Subcutaneous abdominal adipose tissue (tissue), 5 donors: Measurements from ENCODE around the gene GABARAPL2.

ENCODE experiments used
- H3K27ac ChIP-seq: one replicate; pipeline ENCODE4 v1.7.0; 2013; ENCODE audit warnings: low read depth, mild to moderate bottlenecking, inconsistent platforms, low read length, moderate library complexity
- H3K27me3 ChIP-seq, 5 donors: one replicate each; pipeline ENCODE4 v1.7.0; 2013; ENCODE audit warnings: low read length in 5 of 5, inconsistent platforms in 1 of 5; ENCODE audit not compliant: control insufficient read depth in 5 of 5, insufficient read depth in 4 of 5
- H3K36me3 ChIP-seq, 5 donors: one replicate each; pipeline ENCODE4 v1.7.0; 2013; ENCODE audit warnings: low read length in 5 of 5; ENCODE audit not compliant: control insufficient read depth in 5 of 5, insufficient read depth in 5 of 5
- H3K4me1 ChIP-seq, 5 donors: one replicate each; pipeline ENCODE4 v1.7.0; 2013; ENCODE audit warnings: low read length in 5 of 5, mild to moderate bottlenecking in 3 of 5, moderate library complexity in 1 of 5; ENCODE audit not compliant: control insufficient read depth in 5 of 5, insufficient read depth in 5 of 5
- H3K4me3 ChIP-seq, 5 donors: one replicate each; pipeline ENCODE4 v1.7.0; 2013; ENCODE audit warnings: low read length in 5 of 5, low read depth in 1 of 5
- H3K9ac ChIP-seq, 5 donors: one replicate each; pipeline ENCODE4 v1.7.0; 2013; ENCODE audit warnings: low read length in 5 of 5, mild to moderate bottlenecking in 4 of 5, moderate library complexity in 3 of 5
- H3K9me3 ChIP-seq, 5 donors: one replicate each; pipeline ENCODE4 v1.7.0; 2013; ENCODE audit warnings: low read length in 5 of 5; ENCODE audit not compliant: control insufficient read depth in 5 of 5
- donor health status: healthy.
- donor health status: healthy.
- donor health status: healthy.
- donor health status: healthy.
- donor health status: healthy.

GABARAPL2 gene

GRCh38 chr16:75570396-75571065 lies 4.4 kb downstream of the GABARAPL2 start:
- H3K4me3 ChIP-seq = no peak overlapping the region
- H3K36me3 ChIP-seq = peaks cover 10 to 72% (median 62%) of the 10 kb centered on the region in 5 donors
- H3K27ac ChIP-seq = no peak overlapping the region
- no peaks in the 10 kb centered on the region for H3K9me3 ChIP-seq
- H3K4me1 ChIP-seq = peaks cover 0 to 49% (median 39%) of the 10 kb centered on the region in 5 donors
- no peaks in the 10 kb centered on the region for H3K27me3 ChIP-seq
- H3K9ac ChIP-seq = no peak overlapping the region

GRCh38 chr16:75572864-75573542 lies 6.8 kb downstream of the GABARAPL2 start:
- Histone ChIP-seq H3K36me3 (peaks cover 19 to 92% (median 86%) of the 10 kb centered on the region in 5 donors), H3K4me3 (no peak overlapping the region), H3K27me3 (no peaks in the 10 kb centered on the region), H3K27ac (no peak overlapping the region), H3K4me1 (peaks cover 0 to 30% (median 19%) of the 10 kb centered on the region in 5 donors), H3K9ac (no peak overlapping the region), H3K9me3 (no peaks in the 10 kb centered on the region)

GRCh38 chr16:75573955-75574354 lies 7.8 kb downstream of the GABARAPL2 start:
- no peak overlapping the region for H3K9ac ChIP-seq
- peaks cover 26 to 92% (median 86%) of the 10 kb centered on the region in 5 donors for H3K36me3 ChIP-seq
- H3K27me3 ChIP-seq = no peaks in the 10 kb centered on the region
- no peaks in the 10 kb centered on the region for H3K9me3 ChIP-seq
- no peak overlapping the region for H3K27ac ChIP-seq
- H3K4me1 ChIP-seq = peaks cover 0 to 24% (median 14%) of the 10 kb centered on the region in 5 donors
- H3K4me3 ChIP-seq = no peak overlapping the region

- Histone ChIP-seq H3K27ac (no peak overlapping the region), H3K9me3 (no peaks in the 10 kb centered on the region), H3K4me3 (no peak overlapping the region), H3K9ac (no peak overlapping the region), H3K27me3 (no peaks in the 10 kb centered on the region), H3K36me3 (peaks cover 28 to 85% (median 77%) of the 10 kb centered on the region in 5 donors), H3K4me1 (peaks cover 0 to 16% (median under 1%) of the 10 kb centered on the region in 5 donors)
Measured at GRCh38 chr16:75575958-75576357, 9.8 kb downstream of the GABARAPL2 start.

- Histone ChIP-seq H3K36me3 (peaks cover 25 to 81% (median 72%) of the 10 kb centered on the region in 5 donors), H3K4me1 (peaks cover 0 to 12% (median 0%) of the 10 kb centered on the region in 5 donors), H3K4me3 (no peak overlapping the region), H3K27ac (no peak overlapping the region), H3K9ac (no peak overlapping the region), H3K27me3 (no peaks in the 10 kb centered on the region), H3K9me3 (no peaks in the 10 kb centered on the region)
Measured at GRCh38 chr16:75576384-75576811, 10.2 kb downstream of the GABARAPL2 start.

GRCh38 chr16:75578212-75578611 lies 12.0 kb downstream of the GABARAPL2 start:
- Histone ChIP-seq H3K27me3 (no peaks in the 10 kb centered on the region), H3K9ac (no peak overlapping the region), H3K4me3 (no peak overlapping the region), H3K9me3 (no peaks in the 10 kb centered on the region), H3K36me3 (peaks cover 25 to 66% (median 58%) of the 10 kb centered on the region in 5 donors), H3K27ac (no peak overlapping the region), H3K4me1 (no peaks in the 10 kb centered on the region)

GRCh38 chr16:75578725-75579124 lies 12.5 kb downstream of the GABARAPL2 start:
- H3K4me3 ChIP-seq = no peak overlapping the region
- no peak overlapping the region for H3K27ac ChIP-seq
- no peaks in the 10 kb centered on the region for H3K27me3 ChIP-seq
- H3K9ac ChIP-seq = no peak overlapping the region
- H3K4me1 ChIP-seq = no peaks in the 10 kb centered on the region
- no peaks in the 10 kb centered on the region for H3K9me3 ChIP-seq
- peaks cover 23 to 61% (median 53%) of the 10 kb centered on the region in 5 donors for H3K36me3 ChIP-seq

GRCh38 chr16:75579281-75579834 lies 13.2 kb downstream of the GABARAPL2 start:
- no peak overlapping the region for H3K9ac ChIP-seq
- H3K27me3 ChIP-seq = no peaks in the 10 kb centered on the region
- H3K4me3 ChIP-seq = no peak overlapping the region
- H3K4me1 ChIP-seq = no peaks in the 10 kb centered on the region
- no peaks in the 10 kb centered on the region for H3K9me3 ChIP-seq
- H3K27ac ChIP-seq = no peak overlapping the region
- peaks cover 21 to 55% (median 47%) of the 10 kb centered on the region in 5 donors for H3K36me3 ChIP-seq

- no peak overlapping the region for H3K27ac ChIP-seq
- no peak overlapping the region for H3K9ac ChIP-seq
- no peaks in the 10 kb centered on the region for H3K9me3 ChIP-seq
- peaks cover 0 to 6% (median 0%) of the 10 kb centered on the region in 5 donors for H3K4me1 ChIP-seq
- no peaks in the 10 kb centered on the region for H3K27me3 ChIP-seq
- H3K36me3 ChIP-seq = peaks cover 4 to 18% (median 5%) of the 10 kb centered on the region in 5 donors
- no peak overlapping the region for H3K4me3 ChIP-seq
Measured at GRCh38 chr16:75584108-75584507, 17.9 kb downstream of the GABARAPL2 start.

GRCh38 chr16:75588716-75589115 lies 22.5 kb downstream of the GABARAPL2 start:
- no peak overlapping the region for H3K9ac ChIP-seq
- peak overlapping the region; percentile 62 for H3K27ac ChIP-seq
- H3K9me3 ChIP-seq = no peaks in the 10 kb centered on the region
- peaks cover 0 to 5% (median under 1%) of the 10 kb centered on the region in 5 donors for H3K36me3 ChIP-seq
- no peak overlapping the region for H3K4me3 ChIP-seq
- H3K27me3 ChIP-seq = no peaks in the 10 kb centered on the region
- H3K4me1 ChIP-seq = peaks cover 3 to 27% (median 17%) of the 10 kb centered on the region in 5 donors
